ENCODE data around the gene SLC6A7.

SLC6A7 gene

GRCh38 chr5:150167908-150168307 lies 22.0 kb upstream of the SLC6A7 start:
- Histone ChIP-seq H3K79me2 (no peaks in the 10 kb centered on the region), H3K9me3 (ENCODE audit: control insufficient read depth, low read length) (no peaks in the 10 kb centered on the region), H3K36me3 (ENCODE audit: control insufficient read depth, insufficient read depth, low read length) (no peaks in the 10 kb centered on the region), H3K4me3 (ENCODE audit: low read depth, low read length) (no peak overlapping the region), H3K4me1 (no peaks in the 10 kb centered on the region), H2AFZ (no peak overlapping the region), H3K9ac (no peak overlapping the region), H3K27me3 (ENCODE audit: control insufficient read depth, insufficient read depth, low read length) (no peaks in the 10 kb centered on the region), H3K27ac (no peak overlapping the region), H3K4me2 (ENCODE audit: low read length) (no peak overlapping the region)
- TF ChIP-seq CTCF (IDR thresholded peaks at IDR 0.05): no peak

GRCh38 chr5:150168864-150169263 lies 21.0 kb upstream of the SLC6A7 start:
- Histone ChIP-seq H3K4me1 (no peaks in the 10 kb centered on the region), H3K4me3 (ENCODE audit: low read depth, low read length) (no peak overlapping the region), H3K27me3 (ENCODE audit: control insufficient read depth, insufficient read depth, low read length) (no peaks in the 10 kb centered on the region), H3K9ac (no peak overlapping the region), H3K4me2 (ENCODE audit: low read length) (no peak overlapping the region), H2AFZ (no peak overlapping the region), H3K36me3 (ENCODE audit: control insufficient read depth, insufficient read depth, low read length) (no peaks in the 10 kb centered on the region), H3K27ac (no peak overlapping the region), H3K79me2 (no peaks in the 10 kb centered on the region), H3K9me3 (ENCODE audit: control insufficient read depth, low read length) (no peaks in the 10 kb centered on the region)
- no peak for TF ChIP-seq CTCF (IDR thresholded peaks at IDR 0.05)

- Histone ChIP-seq H2AFZ (no peak overlapping the region), H3K27ac (no peak overlapping the region), H3K4me2 (ENCODE audit: low read length) (no peak overlapping the region), H3K4me1 (no peaks in the 10 kb centered on the region), H3K4me3 (ENCODE audit: low read depth, low read length) (no peak overlapping the region), H3K36me3 (ENCODE audit: control insufficient read depth, insufficient read depth, low read length) (no peaks in the 10 kb centered on the region), H3K79me2 (no peaks in the 10 kb centered on the region), H3K9ac (no peak overlapping the region), H3K27me3 (ENCODE audit: control insufficient read depth, insufficient read depth, low read length) (no peaks in the 10 kb centered on the region), H3K9me3 (ENCODE audit: control insufficient read depth, low read length) (no peaks in the 10 kb centered on the region)
- TF ChIP-seq CTCF (IDR thresholded peaks at IDR 0.05): no peak
Observed at GRCh38 chr5:150172145-150172544, 17.7 kb upstream of the SLC6A7 start.

- TF ChIP-seq CTCF (IDR thresholded peaks at IDR 0.05): no peak
- Histone ChIP-seq H3K4me2 (ENCODE audit: low read length) (no peak overlapping the region), H3K4me3 (ENCODE audit: low read depth, low read length) (no peak overlapping the region), H3K79me2 (no peaks in the 10 kb centered on the region), H3K27ac (no peak overlapping the region), H3K9me3 (ENCODE audit: control insufficient read depth, low read length) (no peaks in the 10 kb centered on the region), H3K4me1 (no peaks in the 10 kb centered on the region), H3K9ac (no peak overlapping the region), H3K36me3 (ENCODE audit: control insufficient read depth, insufficient read depth, low read length) (no peaks in the 10 kb centered on the region), H3K27me3 (ENCODE audit: control insufficient read depth, insufficient read depth, low read length) (no peaks in the 10 kb centered on the region), H2AFZ (no peak overlapping the region)
Observed at GRCh38 chr5:150172556-150172955, 17.3 kb upstream of the SLC6A7 start.

- no peak overlapping the region for H3K9ac ChIP-seq
- H3K4me1 ChIP-seq: no peaks in the 10 kb centered on the region
- TF ChIP-seq CTCF (IDR thresholded peaks at IDR 0.05): no peak
Observed at GRCh38 chr5:150173161-150173560, 16.7 kb upstream of the SLC6A7 start.

More at GRCh38 chr5:150173161-150173560, 16.7 kb upstream of the SLC6A7 start:
- no peak overlapping the region for H3K4me2 ChIP-seq (ENCODE audit: low read length)
- H3K79me2 ChIP-seq: no peaks in the 10 kb centered on the region
- no peaks in the 10 kb centered on the region for H3K36me3 ChIP-seq (ENCODE audit: control insufficient read depth, insufficient read depth, low read length)
- no peaks in the 10 kb centered on the region for H3K9me3 ChIP-seq (ENCODE audit: control insufficient read depth, low read length)
- no peaks in the 10 kb centered on the region for H3K27me3 ChIP-seq (ENCODE audit: control insufficient read depth, insufficient read depth, low read length)
- no peak overlapping the region for H3K4me3 ChIP-seq (ENCODE audit: low read depth, low read length)
- H2AFZ ChIP-seq: no peak overlapping the region
- no peak overlapping the region for H3K27ac ChIP-seq

Measured in parathyroid adenoma (tissue), 2 donors.